Astrocyte of the hippocampus (primary cell): ENCODE data around the gene PRMT7.
A peak's percentile ranks its signal among the peaks of the same experiment; 100 is the strongest.

Source experiments
- DNase-seq: peaks from one replicate; pipeline ENCODE4 v3.0.0; 2011; ENCODE audit warnings: low read depth, low spot score

PRMT7 gene

GRCh38 chr16:68310774-68311511, at the start of gene PRMT7, which contains the start of gene SLC7A6OS:
Gene PRMT7 (plus strand): TSS chr16:68311019. CDS start chr16:68315980, 4,961 bp downstream.
Gene SLC7A6OS (minus strand): TSS chr16:68310946. CDS start chr16:68310926, 20 bp downstream.
- peak; percentile 96 for DNase-seq

- DNase-seq = no peak
Measured at GRCh38 chr16:68263559-68264127, 47.2 kb upstream of the PRMT7 start.

- DNase-seq = peak; percentile 91
Measured at GRCh38 chr16:68264128-68265077, 46.4 kb upstream of the PRMT7 start, which contains the start of gene SLC7A6. Gene SLC7A6 (plus strand): TSS chr16:68264526. CDS start chr16:68274727, 10,201 bp downstream.

- peak; percentile 78 for DNase-seq
Measured at GRCh38 chr16:68265078-68265920, 45.5 kb upstream of the PRMT7 start.

GRCh38 chr16:68267612-68268405, 43.0 kb upstream of the PRMT7 start:
- DNase-seq = peak; percentile 40

GRCh38 chr16:68269793-68270192, 41.0 kb upstream of the PRMT7 start:
- DNase-seq = no peak

- no peak for DNase-seq
Measured at GRCh38 chr16:68270353-68270752, 40.5 kb upstream of the PRMT7 start.

- no peak for DNase-seq
Measured at GRCh38 chr16:68272507-68273209, 38.2 kb upstream of the PRMT7 start.

- no peak for DNase-seq
Measured at GRCh38 chr16:68273459-68273858, 37.4 kb upstream of the PRMT7 start.

- DNase-seq = no peak
Measured at GRCh38 chr16:68273896-68274295, 36.9 kb upstream of the PRMT7 start.

- DNase-seq = no peak
Measured at GRCh38 chr16:68274441-68274840, 36.4 kb upstream of the PRMT7 start.

- DNase-seq = no peak
Measured at GRCh38 chr16:68275611-68276191, 35.1 kb upstream of the PRMT7 start.

- DNase-seq = no peak
Measured at GRCh38 chr16:68276223-68276622, 34.6 kb upstream of the PRMT7 start.

GRCh38 chr16:68279726-68280558, 30.9 kb upstream of the PRMT7 start:
- no peak for DNase-seq

GRCh38 chr16:68281368-68282063, 29.3 kb upstream of the PRMT7 start:
- DNase-seq = no peak

- DNase-seq = no peak
Measured at GRCh38 chr16:68282064-68282452, 28.8 kb upstream of the PRMT7 start.

GRCh38 chr16:68283346-68283745, 27.5 kb upstream of the PRMT7 start:
- no peak for DNase-seq
